GM13977 (cell line): ENCODE measurements around the gene CLEC4M.
A peak's percentile ranks its signal among the peaks of the same experiment; 100 is the strongest.

Experiments used
- DNase-seq: peaks from one replicate; pipeline ENCODE4 v3.0.0; 2012; ENCODE audit warnings: low spot score
- in situ Hi-C: fragments of 300-500 bp; cut with MboI; formaldehyde crosslinking; loops from one replicate; pipeline ENCODE4 v1.12.0; 2022; ENCODE audit warnings: low sequenced_read_pairs, low pct_unique_long_range_greater_than_20kb, mixed read lengths, inconsistent platforms; ENCODE audit not compliant: unreplicated experiment
- TF ChIP-seq, protein P1 (sequence below): IDR thresholded peaks from 2 replicates; pipeline ENCODE4 v1.5.1; 2012; ENCODE audit warnings: mild to moderate bottlenecking, control low read depth; ENCODE audit not compliant: insufficient read depth; ENCODE audit errors: extremely low read depth, missing control alignments

Gene CLEC4M

GRCh38 chr19:7725791-7726190 lies 37.3 kb upstream of the CLEC4M start:
- DNase-seq: peak; percentile 62
- in situ Hi-C loops: no loop called here
- TF ChIP-seq, protein P1, sequence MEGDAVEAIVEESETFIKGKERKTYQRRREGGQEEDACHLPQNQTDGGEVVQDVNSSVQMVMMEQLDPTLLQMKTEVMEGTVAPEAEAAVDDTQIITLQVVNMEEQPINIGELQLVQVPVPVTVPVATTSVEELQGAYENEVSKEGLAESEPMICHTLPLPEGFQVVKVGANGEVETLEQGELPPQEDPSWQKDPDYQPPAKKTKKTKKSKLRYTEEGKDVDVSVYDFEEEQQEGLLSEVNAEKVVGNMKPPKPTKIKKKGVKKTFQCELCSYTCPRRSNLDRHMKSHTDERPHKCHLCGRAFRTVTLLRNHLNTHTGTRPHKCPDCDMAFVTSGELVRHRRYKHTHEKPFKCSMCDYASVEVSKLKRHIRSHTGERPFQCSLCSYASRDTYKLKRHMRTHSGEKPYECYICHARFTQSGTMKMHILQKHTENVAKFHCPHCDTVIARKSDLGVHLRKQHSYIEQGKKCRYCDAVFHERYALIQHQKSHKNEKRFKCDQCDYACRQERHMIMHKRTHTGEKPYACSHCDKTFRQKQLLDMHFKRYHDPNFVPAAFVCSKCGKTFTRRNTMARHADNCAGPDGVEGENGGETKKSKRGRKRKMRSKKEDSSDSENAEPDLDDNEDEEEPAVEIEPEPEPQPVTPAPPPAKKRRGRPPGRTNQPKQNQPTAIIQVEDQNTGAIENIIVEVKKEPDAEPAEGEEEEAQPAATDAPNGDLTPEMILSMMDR: no peak

DNA sequence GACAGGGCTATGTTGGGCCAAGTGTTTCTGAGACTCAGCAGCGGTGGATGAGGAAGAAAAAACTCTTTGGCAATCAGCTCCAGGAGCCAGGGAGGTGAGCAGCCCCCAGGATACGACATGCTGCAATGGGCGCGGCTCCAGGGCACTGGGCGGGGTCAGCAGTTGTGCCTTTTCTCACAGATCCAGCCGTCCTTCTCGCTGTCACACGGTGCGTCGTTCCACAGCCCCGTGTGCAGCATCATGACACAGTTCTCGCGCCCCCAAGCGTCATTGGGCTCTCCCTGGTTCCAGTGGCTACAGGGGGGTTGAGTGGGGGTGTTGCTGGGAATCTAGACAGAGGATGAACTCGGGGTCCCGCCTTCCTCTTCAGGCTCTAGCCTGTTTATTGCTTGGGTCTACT lies 33.8 kb upstream of the CLEC4M start:
- TF ChIP-seq, protein P1: peak; percentile 25
- DNase-seq: peak; percentile 46
- in situ Hi-C loops: no loop called here

DNA sequence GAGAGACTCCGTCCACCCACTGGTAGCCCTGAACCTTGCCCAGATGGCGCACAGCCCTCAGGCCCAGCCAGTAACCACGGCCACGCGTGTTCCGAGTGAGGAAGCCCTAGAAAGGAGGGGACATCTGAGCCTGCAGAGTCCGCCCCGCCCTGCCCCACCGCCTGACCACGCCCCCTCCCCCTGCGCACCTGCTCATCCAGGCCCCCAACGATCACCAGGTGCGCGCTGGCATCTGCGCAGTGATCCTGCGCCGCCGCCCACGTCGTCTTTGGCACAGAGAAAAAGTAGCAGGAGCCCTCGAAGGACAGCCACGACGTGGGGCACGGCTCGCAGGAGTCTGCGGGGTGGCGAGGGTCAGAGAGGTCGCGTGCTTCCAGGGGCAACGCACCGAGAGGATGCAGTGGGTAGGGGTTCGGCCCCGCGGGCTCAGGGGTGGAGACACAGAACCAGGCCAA lies 33.2 kb upstream of the CLEC4M start:
- TF ChIP-seq, protein P1: no peak
- in situ Hi-C loops: no loop called here
- DNase-seq: no peak

- DNase-seq: no peak
- TF ChIP-seq, protein P1: no peak
- in situ Hi-C loops: no loop called here
Measured at GRCh38 chr19:7730286-7731217, 32.5 kb upstream of the CLEC4M start.

DNA sequence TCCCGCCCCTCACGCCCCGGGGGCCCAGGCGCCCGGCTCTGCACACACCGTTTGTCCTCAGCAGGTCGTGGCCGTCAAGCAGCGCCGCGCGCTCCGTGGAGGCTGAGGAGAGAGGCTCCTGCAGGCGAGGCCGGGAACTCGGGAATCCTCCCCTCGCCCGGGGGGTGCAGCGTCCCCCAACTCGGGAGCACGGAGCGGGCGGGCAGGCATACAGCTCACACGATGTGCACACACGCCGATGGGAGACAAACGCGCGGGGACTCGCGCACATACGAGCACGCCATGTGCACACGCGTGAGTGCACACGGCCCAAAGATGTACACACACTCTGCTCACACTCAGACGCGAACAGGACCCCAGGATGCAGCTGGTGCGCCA lies 31.8 kb upstream of the CLEC4M start:
- no peak for DNase-seq
- TF ChIP-seq, protein P1: no peak
- in situ Hi-C loops: no loop called here

- TF ChIP-seq, protein P1: no peak
- in situ Hi-C loops: no loop called here
- no peak for DNase-seq
Measured at GRCh38 chr19:7731615-7732014, 31.4 kb upstream of the CLEC4M start.

- DNase-seq: no peak
- in situ Hi-C loops: no loop called here
- TF ChIP-seq, protein P1: no peak
Measured at GRCh38 chr19:7732045-7732444, 31.0 kb upstream of the CLEC4M start, which contains the start of gene CLEC4G. Gene CLEC4G, minus strand, starts transcription at chr19:7732110. Its CDS starts 8 bp downstream, at chr19:7732102.
